ENCODE measurements around the gene ANTKMT. TPM values are rescaled to one million over a fixed set of nuclear protein-coding genes. Genes with fewer than 3 reads are reported as not detected.
"Not testable (repeated sequence)": the region's sequence is repeated elsewhere in the genome, so short reads cannot be mapped to it uniquely, and the experiment has no call there.

Gene ANTKMT
- total RNA-seq, 2 donors from 2014 or later, result 10.3 to 11.8 TPM

DNA sequence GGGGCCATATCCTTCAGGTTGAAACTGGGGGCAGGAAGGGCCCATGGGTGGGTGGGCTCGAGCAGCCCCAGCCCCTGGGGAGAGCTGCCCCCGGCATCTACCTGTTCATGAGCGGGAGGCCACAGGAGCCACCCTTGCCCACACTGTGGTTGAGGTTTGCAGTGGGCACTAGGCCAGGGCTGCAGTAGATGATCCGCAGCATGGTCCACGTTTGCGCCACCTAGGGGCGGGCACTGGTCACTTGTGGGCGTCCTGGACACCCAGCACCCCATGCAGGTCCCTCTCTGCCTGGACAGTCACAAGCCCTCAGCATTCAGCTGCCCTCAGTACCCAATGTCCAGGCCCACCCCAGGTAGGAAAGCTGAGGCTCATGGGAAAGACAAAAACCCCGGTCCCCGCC is 35.0 kb upstream of the ANTKMT start:
- no peak for DNase-seq
- H3K27me3 Mint-ChIP-seq, result no peaks in the 10 kb centered on the region
- H3K27ac Mint-ChIP-seq, result peak overlapping the region; percentile 14
- no peak for ATAC-seq
- H3K4me3 Mint-ChIP-seq, result peak overlapping the region; percentile 28
- peaks cover 17% of the 10 kb centered on the region for H3K4me1 Mint-ChIP-seq
- H3K36me3 Mint-ChIP-seq (ENCODE audit: low read depth), result no peaks in the 10 kb centered on the region
- no peaks in the 10 kb centered on the region for H3K9me3 ChIP-seq (ENCODE audit: control insufficient read depth, low read length, poor library complexity, severe bottlenecking)

DNA sequence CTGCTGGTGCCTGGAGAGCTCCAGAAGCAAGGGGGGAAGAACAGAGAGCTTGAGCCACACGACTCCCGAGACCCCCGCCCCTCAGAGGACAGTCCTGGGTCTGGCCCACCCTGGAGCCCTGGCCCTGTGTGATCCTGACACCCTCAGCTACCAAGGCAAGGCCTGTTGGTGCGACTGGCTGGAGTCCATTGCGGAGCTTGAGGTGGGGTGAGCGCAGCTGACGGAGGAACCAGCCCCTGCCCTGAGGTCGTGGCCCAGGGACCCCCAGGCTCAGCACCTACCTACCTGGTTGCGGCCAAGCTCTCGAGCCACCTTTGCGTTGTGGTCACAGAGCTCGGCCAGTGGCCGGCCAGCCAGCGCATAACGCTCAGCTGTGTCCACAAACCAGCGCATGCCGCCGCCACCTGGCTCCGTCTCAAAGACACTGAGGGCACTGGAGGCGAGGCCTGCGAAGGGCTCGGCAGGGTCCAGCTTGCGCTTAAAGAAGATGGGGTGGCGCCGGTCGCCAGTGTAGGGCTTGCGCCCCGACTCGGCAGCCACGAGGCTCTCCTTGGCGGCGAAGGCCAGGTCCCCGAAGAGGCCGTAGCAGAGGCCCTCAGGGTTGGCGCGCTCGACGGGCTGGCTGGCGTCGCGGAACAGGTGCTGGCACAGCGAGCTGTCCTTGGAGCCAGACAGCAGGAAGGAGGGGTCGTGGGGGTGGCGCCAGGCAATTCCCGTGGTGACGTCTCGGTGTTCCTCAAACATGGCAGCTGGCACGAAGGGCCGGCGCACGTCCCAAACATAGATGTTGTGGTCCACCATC is 34.3 kb upstream of the ANTKMT start:
- H3K9me3 ChIP-seq (ENCODE audit: control insufficient read depth, low read length, poor library complexity, severe bottlenecking), result no peaks in the 10 kb centered on the region
- H3K27me3 Mint-ChIP-seq, result no peaks in the 10 kb centered on the region
- H3K36me3 Mint-ChIP-seq (ENCODE audit: low read depth), result no peaks in the 10 kb centered on the region
- H3K27ac Mint-ChIP-seq, result peak overlapping the region; percentile 14
- H3K4me3 Mint-ChIP-seq, result peak overlapping the region; percentile 25
- peaks cover 16% of the 10 kb centered on the region for H3K4me1 Mint-ChIP-seq
- no peak for DNase-seq
- ATAC-seq, result no peak

DNA sequence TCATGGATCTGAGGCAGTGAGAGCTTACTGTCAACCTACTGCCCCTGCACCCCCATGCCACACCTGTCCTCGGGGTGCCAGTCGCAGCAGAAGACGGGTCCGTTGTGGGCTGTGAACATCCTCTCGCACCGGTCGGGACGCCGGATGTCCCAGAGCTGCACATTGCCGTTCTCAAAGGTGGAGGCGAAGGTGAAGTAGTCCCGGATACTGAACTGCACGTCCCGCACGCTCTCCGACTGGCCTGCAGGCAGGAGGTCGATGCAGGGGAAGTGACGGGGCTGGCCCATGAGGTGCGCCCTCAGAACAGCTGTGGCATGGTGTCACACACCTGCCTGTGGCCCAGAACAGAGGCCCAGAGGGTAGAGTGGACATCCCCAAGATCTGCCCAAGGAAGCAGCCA is 33.4 kb upstream of the ANTKMT start:
- H3K27ac Mint-ChIP-seq, result no peak overlapping the region
- no peak for DNase-seq
- H3K36me3 Mint-ChIP-seq (ENCODE audit: low read depth), result no peaks in the 10 kb centered on the region
- H3K4me1 Mint-ChIP-seq, result peaks cover 11% of the 10 kb centered on the region
- no peak for ATAC-seq
- no peaks in the 10 kb centered on the region for H3K9me3 ChIP-seq (ENCODE audit: control insufficient read depth, low read length, poor library complexity, severe bottlenecking)
- H3K4me3 Mint-ChIP-seq, result no peak overlapping the region
- no peaks in the 10 kb centered on the region for H3K27me3 Mint-ChIP-seq

DNA sequence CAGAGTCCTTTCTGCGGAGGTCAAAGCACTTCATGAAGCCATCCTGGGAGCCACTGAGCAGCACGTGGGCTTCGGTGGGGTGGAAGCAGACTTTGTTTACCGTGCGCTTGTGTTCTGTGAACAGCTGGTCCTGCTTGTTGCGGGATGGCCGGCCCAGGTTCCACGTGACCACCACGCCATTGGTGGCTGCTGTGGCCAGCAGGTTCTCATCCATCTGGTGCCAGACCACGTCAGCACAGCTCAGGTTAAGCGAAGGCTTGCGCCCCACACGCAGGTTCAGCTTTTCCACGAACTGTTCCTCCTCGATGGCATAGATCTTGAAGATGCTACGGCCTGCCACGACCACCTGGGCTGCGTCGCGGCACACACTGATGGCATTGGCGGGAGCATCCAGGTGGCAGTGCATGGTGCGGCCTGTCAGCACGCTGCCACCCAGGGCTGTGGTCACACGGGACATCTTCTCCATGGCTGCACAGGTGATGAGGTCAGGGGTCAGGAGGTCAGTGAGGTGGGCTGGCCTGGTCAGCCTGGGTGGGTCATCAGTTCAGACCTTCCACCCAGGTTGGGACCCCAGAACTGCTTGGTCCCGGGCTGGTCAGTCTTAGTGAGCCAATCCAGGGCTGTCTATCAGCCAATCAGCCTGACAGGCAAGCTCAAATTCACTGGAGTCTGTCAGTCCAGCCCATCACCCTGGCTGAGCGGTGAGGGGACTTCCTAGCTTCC is 31.6 kb upstream of the ANTKMT start:
- H3K36me3 Mint-ChIP-seq (ENCODE audit: low read depth), result no peaks in the 10 kb centered on the region
- peaks cover 9% of the 10 kb centered on the region for H3K4me1 Mint-ChIP-seq

DNA sequence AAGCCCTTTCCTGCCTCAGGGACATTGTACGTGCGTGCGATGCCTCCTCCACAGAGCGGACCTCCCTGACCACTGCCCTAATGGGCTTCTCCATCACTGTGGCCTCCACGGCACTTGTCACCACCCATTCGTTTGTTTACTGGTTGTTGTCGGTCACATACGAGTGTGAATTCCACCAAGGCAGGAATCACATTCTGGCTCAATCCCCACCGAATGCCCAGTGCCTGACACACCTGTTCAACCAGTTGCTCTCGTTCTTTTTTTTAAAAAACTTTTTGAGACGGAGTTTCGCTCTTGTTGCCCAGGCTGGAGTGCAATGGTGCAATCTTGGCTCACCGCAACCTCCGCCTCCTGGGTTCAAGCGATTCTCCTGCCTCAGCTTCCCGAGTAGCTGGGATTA is 29.7 kb upstream of the ANTKMT start:
- not testable (repeated sequence) for DNase-seq; ATAC-seq; H3K36me3 Mint-ChIP-seq (ENCODE audit: low read depth); H3K9me3 ChIP-seq (ENCODE audit: control insufficient read depth, low read length, poor library complexity, severe bottlenecking); H3K27me3 Mint-ChIP-seq; H3K27ac Mint-ChIP-seq
- H3K4me1 Mint-ChIP-seq, result peaks cover 12% of the 10 kb centered on the region
- peak overlapping the region; percentile 16 for H3K4me3 Mint-ChIP-seq

More for the DNA sequence above, 31.6 kb upstream of the ANTKMT start:
- Mint-ChIP-seq H3K4me3 (peak overlapping the region; percentile 85), H3K27ac (peak overlapping the region; percentile 88), H3K27me3 (no peaks in the 10 kb centered on the region)
- no peaks in the 10 kb centered on the region for H3K9me3 ChIP-seq (ENCODE audit: control insufficient read depth, low read length, poor library complexity, severe bottlenecking)
- ATAC-seq (no peak), DNase-seq (no peak)

DNA sequence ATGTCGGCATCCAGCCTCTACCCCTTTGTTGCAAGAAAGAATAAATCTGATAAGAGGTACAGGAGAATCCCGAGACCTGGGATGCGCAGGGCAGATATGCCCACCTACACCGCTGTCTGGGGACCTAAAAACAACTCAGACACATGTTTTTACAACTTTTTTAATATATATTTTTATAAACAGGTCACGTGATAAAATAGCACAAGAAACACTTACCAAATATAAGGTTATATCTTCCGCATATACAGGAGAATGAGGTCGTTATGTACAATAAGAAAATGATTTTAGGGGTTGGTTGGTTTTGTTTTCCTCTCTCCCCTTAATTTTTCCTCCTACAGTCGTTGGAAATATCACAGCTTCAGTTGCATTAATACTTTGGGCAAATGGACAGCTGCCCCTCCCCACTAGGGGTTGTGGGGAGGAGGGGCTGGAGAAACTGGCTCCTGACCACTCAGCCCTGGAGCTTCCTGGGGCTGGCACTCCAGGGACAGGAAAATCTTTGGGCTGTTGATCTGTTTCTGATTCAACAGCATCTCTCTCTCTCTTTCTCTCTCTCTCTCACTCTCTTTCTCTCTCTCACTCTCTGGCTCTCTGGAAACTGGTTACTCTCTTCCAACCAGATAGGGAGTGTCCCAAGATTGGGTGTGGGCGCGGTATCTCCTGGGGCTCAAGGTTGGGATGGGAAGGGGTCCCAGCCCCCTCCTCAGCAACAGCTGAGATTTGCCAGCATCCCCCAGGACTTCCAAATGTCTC is 28.4 kb upstream of the ANTKMT start:
- Mint-ChIP-seq H3K4me3 (peak overlapping the region; percentile 70), H3K27me3 (no peaks in the 10 kb centered on the region), H3K27ac (peak overlapping the region; percentile 92), H3K36me3 (ENCODE audit: low read depth) (no peaks in the 10 kb centered on the region), H3K4me1 (peaks cover 17% of the 10 kb centered on the region)
- H3K9me3 ChIP-seq (ENCODE audit: control insufficient read depth, low read length, poor library complexity, severe bottlenecking), result no peaks in the 10 kb centered on the region
- no peak for ATAC-seq
- DNase-seq, result no peak

DNA sequence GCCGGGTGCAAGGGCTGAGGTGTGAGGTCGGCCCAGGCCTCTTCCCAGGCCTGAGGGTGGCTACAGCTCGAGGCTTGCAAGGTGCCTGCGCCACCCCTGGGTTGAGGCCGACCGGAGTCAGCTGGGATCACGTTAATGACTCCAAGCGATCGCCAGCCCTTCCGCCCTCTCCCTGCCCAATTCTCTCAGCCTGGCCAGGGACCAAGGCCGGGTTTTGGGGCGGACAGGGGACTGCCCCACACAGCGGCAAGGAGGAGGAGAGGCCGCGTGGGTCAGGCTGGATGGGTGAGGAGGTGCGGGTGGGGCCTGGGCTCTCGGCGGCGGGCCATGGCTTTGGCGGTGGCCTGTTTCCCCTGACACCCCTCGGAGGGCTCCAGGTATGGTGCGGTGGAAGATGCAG is 27.6 kb upstream of the ANTKMT start:
- ATAC-seq (no peak), DNase-seq (no peak)
- peaks cover 19% of the 10 kb centered on the region for H3K4me1 Mint-ChIP-seq
- H3K9me3 ChIP-seq (ENCODE audit: control insufficient read depth, low read length, poor library complexity, severe bottlenecking), result no peaks in the 10 kb centered on the region
- H3K27me3 Mint-ChIP-seq, result no peaks in the 10 kb centered on the region
- no peaks in the 10 kb centered on the region for H3K36me3 Mint-ChIP-seq (ENCODE audit: low read depth)
- H3K4me3 Mint-ChIP-seq, result peak overlapping the region; percentile 79
- peak overlapping the region; percentile 92 for H3K27ac Mint-ChIP-seq

DNA sequence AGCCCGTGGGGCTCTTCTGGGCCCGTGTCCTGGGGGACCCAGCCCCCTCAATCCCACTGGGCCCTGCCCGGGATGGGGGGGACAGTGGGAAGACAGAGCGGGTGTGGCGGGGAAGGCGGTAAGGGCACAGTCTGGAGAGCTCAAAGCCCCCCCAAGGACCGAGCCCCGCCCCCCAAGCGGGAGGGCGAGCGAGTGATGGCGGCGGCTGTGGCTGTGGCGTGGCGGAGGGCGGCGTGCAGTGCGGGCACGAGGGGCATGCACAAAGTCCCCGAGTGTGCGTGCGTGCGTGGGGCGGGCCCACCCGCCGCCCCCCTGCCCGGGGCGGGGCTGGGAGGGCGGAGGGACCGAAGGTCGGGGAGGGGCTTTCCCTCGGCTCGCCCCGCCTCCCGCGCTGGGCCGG is 27.2 kb upstream of the ANTKMT start:
- DNase-seq (peak in 1 of 3 donors; percentile 39), ATAC-seq (peak; percentile 11)
- Mint-ChIP-seq H3K27me3 (no peaks in the 10 kb centered on the region), H3K27ac (no peak overlapping the region), H3K4me1 (peaks cover 19% of the 10 kb centered on the region), H3K4me3 (peak overlapping the region; percentile 79), H3K36me3 (ENCODE audit: low read depth) (no peaks in the 10 kb centered on the region)
- H3K9me3 ChIP-seq (ENCODE audit: control insufficient read depth, low read length, poor library complexity, severe bottlenecking), result no peaks in the 10 kb centered on the region

DNA sequence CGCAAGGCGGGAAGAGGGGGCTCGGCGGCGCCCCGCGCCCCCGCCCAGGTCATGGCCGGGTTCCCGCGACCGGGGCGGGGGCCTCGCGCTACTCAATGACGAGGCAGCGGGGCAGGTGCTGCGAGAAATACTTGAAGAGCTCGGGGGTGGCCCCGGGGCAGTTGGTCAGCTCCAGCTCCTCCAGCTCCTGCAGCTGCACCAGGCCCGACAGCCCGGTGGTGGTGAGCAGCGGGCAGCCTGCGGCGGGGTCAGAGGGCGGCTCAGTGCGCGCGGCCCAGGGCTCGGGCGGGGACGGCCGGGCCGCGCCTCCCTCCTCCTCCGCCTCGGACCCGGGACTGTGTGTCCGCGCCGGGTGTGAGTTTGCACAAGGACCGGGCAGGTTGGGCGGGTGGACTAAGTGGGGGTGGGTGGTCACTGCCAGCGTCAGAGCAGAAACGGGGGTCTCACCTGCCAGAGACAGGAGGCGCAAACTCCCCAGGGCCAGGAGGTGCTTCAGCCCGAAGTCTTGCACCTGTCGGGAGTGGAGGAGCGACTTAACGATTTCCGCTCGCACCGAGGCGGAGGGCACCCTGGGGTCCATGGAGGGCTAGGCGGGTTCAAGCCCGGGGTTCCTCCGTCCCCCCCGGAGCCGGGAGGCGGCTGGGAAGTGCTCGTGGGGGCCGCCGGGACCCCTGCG is 26.6 kb upstream of the ANTKMT start:
- DNase-seq (no peak), ATAC-seq (no peak)
- H3K9me3 ChIP-seq (ENCODE audit: control insufficient read depth, low read length, poor library complexity, severe bottlenecking), result no peaks in the 10 kb centered on the region
- Mint-ChIP-seq H3K27ac (no peak overlapping the region), H3K36me3 (ENCODE audit: low read depth) (no peaks in the 10 kb centered on the region), H3K4me3 (peak overlapping the region; percentile 85), H3K4me1 (peaks cover 20% of the 10 kb centered on the region), H3K27me3 (no peaks in the 10 kb centered on the region)

DNA sequence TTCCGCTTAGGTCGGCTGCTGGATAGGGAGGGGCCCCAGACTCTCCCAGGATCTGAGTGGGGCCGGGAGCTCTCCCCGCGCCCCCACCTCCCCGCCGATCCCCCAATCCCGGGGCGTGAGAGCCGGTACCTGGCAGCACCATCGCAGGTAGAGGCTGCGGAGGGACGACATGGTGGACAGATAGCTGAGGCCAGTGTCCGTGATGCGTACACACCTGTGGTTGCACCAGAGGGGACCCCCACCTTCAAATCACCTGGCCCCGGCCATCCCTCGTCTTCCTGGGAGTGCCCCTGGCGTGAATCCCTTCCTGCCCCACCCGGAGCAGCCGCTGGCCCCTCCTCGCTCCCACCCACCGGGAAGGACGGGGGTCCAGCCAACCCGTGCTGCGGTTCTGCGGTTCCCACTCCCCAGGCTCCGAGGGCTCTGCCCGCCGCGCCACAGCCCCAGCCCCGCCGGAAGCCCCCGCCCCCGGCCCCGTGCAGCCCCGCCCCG is 26.0 kb upstream of the ANTKMT start:
- ATAC-seq, result no peak

DNA sequence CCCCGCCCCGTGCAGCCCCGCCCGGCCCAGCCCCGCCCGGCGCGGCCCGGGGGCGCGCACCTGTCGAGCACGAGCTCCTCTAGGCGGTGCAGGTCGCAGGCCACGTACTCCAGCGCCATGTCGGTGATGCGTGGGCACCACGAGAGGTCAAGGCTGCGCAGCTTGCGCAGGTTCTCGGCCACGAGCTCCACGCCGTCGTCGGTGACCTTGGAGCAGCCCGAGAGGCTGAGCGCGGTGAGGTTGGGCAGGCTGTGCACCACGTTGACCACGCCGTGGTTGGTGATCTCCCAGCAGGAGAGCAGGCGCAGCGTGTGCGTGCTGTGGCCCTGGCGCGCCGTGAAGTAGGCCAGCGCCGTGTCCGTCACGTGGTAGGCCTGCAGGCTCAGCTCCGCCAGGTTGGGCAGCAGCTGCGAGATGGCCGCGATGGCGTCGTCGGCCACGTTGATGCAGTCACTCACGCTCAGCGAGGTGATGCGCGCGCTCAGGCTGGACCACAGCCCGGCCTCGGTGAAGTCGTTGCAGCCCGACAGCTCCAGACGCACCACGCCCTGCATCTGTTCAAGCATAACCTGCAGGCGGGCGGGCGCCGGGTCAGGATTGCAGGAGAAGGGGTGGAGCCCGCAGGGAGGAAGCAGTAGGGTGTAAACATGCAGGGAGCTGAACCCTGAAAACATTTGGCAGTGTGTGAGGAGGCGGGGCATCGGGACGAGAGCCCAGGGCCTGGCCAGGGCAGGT is 25.4 kb upstream of the ANTKMT start:
- H3K4me1 Mint-ChIP-seq, result peaks cover 19% of the 10 kb centered on the region
- DNase-seq (peak; percentile 59 to 70 (median 65)), ATAC-seq (peak; percentile 79)

More for the DNA sequence above, 26.0 kb upstream of the ANTKMT start:
- Mint-ChIP-seq H3K4me3 (peak overlapping the region; percentile 85), H3K27ac (no peak overlapping the region), H3K36me3 (ENCODE audit: low read depth) (no peaks in the 10 kb centered on the region), H3K4me1 (peaks cover 22% of the 10 kb centered on the region), H3K27me3 (no peaks in the 10 kb centered on the region)
- H3K9me3 ChIP-seq (ENCODE audit: control insufficient read depth, low read length, poor library complexity, severe bottlenecking), result no peaks in the 10 kb centered on the region
- no peak for DNase-seq

More for the DNA sequence above, 25.4 kb upstream of the ANTKMT start:
- peak overlapping the region; percentile 85 for H3K4me3 Mint-ChIP-seq
- no peaks in the 10 kb centered on the region for H3K9me3 ChIP-seq (ENCODE audit: control insufficient read depth, low read length, poor library complexity, severe bottlenecking)
- peak overlapping the region; percentile 47 for H3K27ac Mint-ChIP-seq
- H3K36me3 Mint-ChIP-seq (ENCODE audit: low read depth), result no peaks in the 10 kb centered on the region
- no peaks in the 10 kb centered on the region for H3K27me3 Mint-ChIP-seq
